Brain microvascular endothelial cell (primary cell): ENCODE results near the gene PHF13.
A peak's percentile ranks its signal among the peaks of the same experiment; 100 is the strongest.

ENCODE experiments used
- DNase-seq: peaks from one replicate; pipeline ENCODE4 v3.0.0-alpha.2; 2020
- H3K27ac ChIP-seq: fragments of 250-450 bp; sonication (Bioruptor Pico); 2 replicates; pipeline ENCODE4 v1.5.1; 2020; ENCODE audit warnings: mild to moderate bottlenecking, moderate library complexity
- H3K27me3 ChIP-seq: fragments of 250-450 bp; sonication (Bioruptor Pico); replicated peaks from 2 replicates; pipeline ENCODE4 v1.5.1; 2020; ENCODE audit warnings: mild to moderate bottlenecking
- H3K36me3 ChIP-seq: fragments of 250-450 bp; sonication (Bioruptor Pico); replicated peaks from 2 replicates; pipeline ENCODE4 v1.5.1; 2020; ENCODE audit warnings: mild to moderate bottlenecking
- H3K4me3 ChIP-seq: 2 replicates; pipeline ENCODE4 v1.5.1; 2011; ENCODE audit warnings: low read depth, mild to moderate bottlenecking, control low read depth, low read length, moderate library complexity
- CTCF ChIP-seq: IDR thresholded peaks from 2 replicates; pipeline ENCODE4 v1.5.1; 2011; ENCODE audit warnings: low read depth, mild to moderate bottlenecking, moderate library complexity, low read length, control low read depth, inconsistent platforms; ENCODE audit errors: missing control alignments
- in situ Hi-C: cut with HindIII; loops from 2 replicates; pipeline ENCODE4 v1.10.0; 2017; ENCODE audit warnings: low sequenced_read_pairs, low pct_ligation_motif_present

PHF13 gene

GRCh38 chr1:6601923-6602668 is 11.4 kb upstream of the PHF13 start:
- no peak for DNase-seq
- Histone ChIP-seq H3K36me3 (peaks cover 12% of the 10 kb centered on the region), H3K27me3 (no peaks in the 10 kb centered on the region), H3K27ac (peak overlapping the region; percentile 95), H3K4me3 (peak overlapping the region; percentile 78)
- no peak for TF ChIP-seq CTCF
- in situ Hi-C loops, result no loop called here

GRCh38 chr1:6602669-6603237 is 10.8 kb upstream of the PHF13 start, which contains the start of gene KLHL21:
Gene KLHL21 (minus strand): TSS chr1:6602869. CDS start chr1:6602817, 52 bp downstream.
- in situ Hi-C loops, result no loop called here
- H3K27ac ChIP-seq, result peak within 1 kb of the TSS; percentile 95
- DNase-seq, result peak; percentile 69
- H3K4me3 ChIP-seq, result peak within 1 kb of the TSS; percentile 78
- no peak for TF ChIP-seq CTCF
- H3K27me3 ChIP-seq, result no peaks in the 10 kb centered on the region
- H3K36me3 ChIP-seq, result peaks cover 6% of the 10 kb centered on the region

DNA sequence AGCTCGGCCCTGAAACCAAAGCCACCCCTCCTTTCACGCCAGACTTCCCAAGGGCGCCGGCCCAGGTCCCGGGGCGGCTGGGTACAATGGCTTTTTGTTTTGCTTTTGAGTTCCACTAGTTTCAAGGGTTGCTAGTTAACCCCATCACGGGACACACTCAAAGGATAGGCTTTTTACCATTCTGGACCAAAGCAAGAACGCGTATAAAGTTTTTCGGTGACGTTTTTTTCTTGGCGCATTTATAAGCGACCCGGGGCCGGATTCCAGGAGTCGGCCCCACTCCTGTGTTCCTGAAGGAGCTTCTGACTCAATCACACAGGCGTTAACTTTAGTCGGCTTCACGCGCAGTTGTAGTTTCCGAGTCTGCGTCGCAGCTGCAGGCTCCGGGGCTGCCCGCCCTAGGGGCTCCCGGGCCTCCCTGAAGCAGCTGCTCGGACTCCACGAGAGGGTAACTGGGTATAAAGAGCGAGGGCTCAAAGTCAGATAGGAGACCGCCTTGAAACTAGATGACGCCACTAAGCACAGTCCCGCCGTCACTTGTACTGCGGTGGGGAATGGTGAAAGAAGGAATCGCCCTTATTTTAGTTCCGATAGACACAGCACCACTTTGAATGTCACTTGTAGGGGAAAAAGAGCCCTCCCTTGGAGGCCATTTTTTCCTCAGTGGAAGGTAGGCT is 10.2 kb upstream of the PHF13 start:
- peaks cover 3% of the 10 kb centered on the region for H3K36me3 ChIP-seq
- peak; percentile 64 for DNase-seq
- no peak for TF ChIP-seq CTCF
- peak overlapping the region; percentile 44 for H3K4me3 ChIP-seq
- in situ Hi-C loops, result no loop called here
- H3K27ac ChIP-seq, result peak overlapping the region; percentile 95
- H3K27me3 ChIP-seq, result no peaks in the 10 kb centered on the region

- Histone ChIP-seq H3K4me3 (no peak overlapping the region), H3K36me3 (no peaks in the 10 kb centered on the region), H3K27ac (peak overlapping the region; percentile 95), H3K27me3 (no peaks in the 10 kb centered on the region)
- no peak for TF ChIP-seq CTCF
- in situ Hi-C loops, result no loop called here
- DNase-seq, result peak; percentile 84
Measured at GRCh38 chr1:6603915-6604558, 9.5 kb upstream of the PHF13 start.

DNA sequence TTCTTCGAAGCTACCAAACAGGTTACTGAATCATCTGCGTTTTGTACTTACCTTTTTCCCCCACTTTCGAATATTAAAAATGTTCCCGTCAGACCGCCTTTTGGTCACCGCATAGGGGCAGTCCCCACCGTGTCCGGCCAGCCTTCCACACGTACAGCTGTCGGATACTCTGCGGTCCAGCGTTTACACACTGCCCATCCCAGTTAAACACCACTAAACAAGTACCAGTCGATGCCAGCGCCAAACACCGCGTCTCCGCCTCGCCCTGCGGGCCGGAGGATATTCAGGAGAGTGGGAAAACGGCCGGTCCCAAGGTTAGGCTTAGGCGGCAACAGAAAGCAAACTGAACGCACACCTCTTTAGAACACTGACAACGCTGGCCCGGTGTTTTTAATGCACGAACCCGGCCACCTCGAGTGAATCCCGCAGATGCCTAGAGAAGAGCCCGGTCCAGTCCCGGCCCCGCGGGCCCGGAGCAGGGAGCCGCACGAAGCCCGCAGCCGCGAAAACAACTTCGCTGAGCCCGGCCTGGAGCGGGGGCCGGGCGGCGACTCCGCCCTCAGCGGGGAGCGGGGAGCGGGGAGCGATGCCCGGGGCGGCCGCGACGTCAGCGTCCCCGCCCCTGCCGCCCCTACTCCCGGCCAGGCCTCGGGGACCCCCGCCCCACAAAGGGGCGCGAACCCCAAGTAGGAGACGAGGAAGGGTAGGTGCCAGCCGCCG is 730 bp upstream of the PHF13 start:
- Histone ChIP-seq H3K27me3 (no peaks in the 10 kb centered on the region), H3K36me3 (peaks cover 5% of the 10 kb centered on the region), H3K27ac (peak overlapping the region; percentile 86), H3K4me3 (peak overlapping the region; percentile 74)
- TF ChIP-seq CTCF, result no peak
- peak; percentile 27 for DNase-seq
- in situ Hi-C loops, result no loop called here
